H1 (cell line): Measurements from ENCODE around the gene ZBTB44. TPM values are rescaled to one million over a fixed set of nuclear protein-coding genes. Genes with fewer than 3 reads are reported as not detected.

ENCODE experiments used
- CTCF ChIA-PET: fragments of 300-600 bp; sonication (Branson Sonifier 250); formaldehyde crosslinking; loops from one replicate; lab custom pipeline; 2021; ENCODE audit not compliant: partially characterized antibody; lab: Charles Lee
- POLR2A ChIA-PET: fragments of 300-600 bp; sonication (Branson Sonifier 250); formaldehyde crosslinking; loops from one replicate; lab custom pipeline; 2021; ENCODE audit warnings: inconsistent platforms; ENCODE audit not compliant: partially characterized antibody; lab: Charles Lee
- DNase-seq, 2 experiments: peaks; one replicate each; pipeline versions ENCODE4 v3.0.0 to v3.0.0-alpha.2; 2010 to 2022; ENCODE audit warnings: low spot score in 2 of 2, low read depth in 1 of 2, mixed read lengths in 1 of 2
- FAIRE-seq: peaks from 2 replicates; lab custom pipeline; 2011; peaks lifted over from hg19 to GRCh38; lab: Jason Lieb, UNC
- H2AFZ ChIP-seq: 2 replicates; pipeline ENCODE4 v1.8.1; 2012; ENCODE audit warnings: low read length, inconsistent platforms
- H2AK5ac ChIP-seq: 2 replicates; pipeline ENCODE4 v1.6.1; 2013; ENCODE audit warnings: low read depth, low read length
- H2BK120ac ChIP-seq: replicated peaks from 2 replicates; pipeline ENCODE3; 2013; ENCODE audit warnings: low read depth, low read length, inconsistent platforms
- H2BK12ac ChIP-seq: 2 replicates; pipeline ENCODE4 v1.6.1; 2013; ENCODE audit warnings: low read depth, low read length
- H2BK15ac ChIP-seq: 2 replicates; pipeline ENCODE4 v1.6.1; 2013; ENCODE audit warnings: low read length
- H2BK20ac ChIP-seq: 2 replicates; pipeline ENCODE4 v1.6.1; 2013; ENCODE audit warnings: low read length
- H2BK5ac ChIP-seq: 2 replicates; pipeline ENCODE4 v1.6.1; 2013; ENCODE audit warnings: low read depth, low read length
- H3K14ac ChIP-seq: 2 replicates; pipeline ENCODE4 v1.6.1; 2013; ENCODE audit warnings: inconsistent platforms; ENCODE audit not compliant: insufficient read length
- H3K18ac ChIP-seq: 2 replicates; pipeline ENCODE4 v1.6.1; 2013; ENCODE audit warnings: low read length; ENCODE audit errors: extremely low read depth
- H3K23ac ChIP-seq: 2 replicates; pipeline ENCODE4 v1.6.1; 2013; ENCODE audit warnings: inconsistent platforms; ENCODE audit not compliant: insufficient read length
- H3K23me2 ChIP-seq: 2 replicates; pipeline ENCODE4 v1.6.1; 2013; ENCODE audit warnings: low read depth, low read length
- H3K27ac ChIP-seq: 2 replicates; pipeline ENCODE4 v1.6.1; 2011; ENCODE audit warnings: low read depth, low read length, inconsistent platforms
- H3K27me3 ChIP-seq, 4 experiments: replicated peaks in 1 of 4; 1 replicate in 1 of 4; 2 replicates in 3 of 4; pipeline versions ENCODE4 v1.6.1 to v1.8.1; 2011 to 2013; ENCODE audit warnings: low read length in 3 of 4, mild to moderate bottlenecking in 3 of 4, inconsistent platforms in 2 of 4, mixed read lengths in 2 of 4, moderate library complexity in 1 of 4; ENCODE audit not compliant: control insufficient read depth in 3 of 4, insufficient read depth in 3 of 4; ENCODE audit errors: extremely low read depth in 1 of 4
- H3K36me3 ChIP-seq, 4 experiments: 2 replicates each; pipeline versions ENCODE4 v1.6.1 to v1.8.1; 2011 to 2013; ENCODE audit warnings: mild to moderate bottlenecking in 4 of 4, low read length in 3 of 4, moderate library complexity in 2 of 4, control low read depth in 1 of 4, inconsistent platforms in 1 of 4; ENCODE audit not compliant: insufficient read depth in 4 of 4, control insufficient read depth in 2 of 4
- H3K4ac ChIP-seq: replicated peaks from 2 replicates; pipeline ENCODE3; 2013; ENCODE audit warnings: low read length, low read depth, mixed read lengths, inconsistent platforms; ENCODE audit not compliant: insufficient read length
- H3K4me1 ChIP-seq, 4 experiments: replicated peaks in 1 of 4; 1 replicate in 1 of 4; 2 replicates in 3 of 4; pipeline versions ENCODE4 v1.6.1 to v1.8.1; 2011 to 2013; ENCODE audit warnings: low read length in 3 of 4, inconsistent platforms in 2 of 4, mixed read lengths in 1 of 4; ENCODE audit not compliant: insufficient read depth in 4 of 4, control insufficient read depth in 3 of 4
- H3K4me2 ChIP-seq, 2 experiments: 2 replicates each; pipeline versions ENCODE4 v1.6.1 to v1.8.1; 2011 to 2013; ENCODE audit warnings: low read depth in 2 of 2, low read length in 2 of 2, control low read depth in 1 of 2, inconsistent platforms in 1 of 2, mild to moderate bottlenecking in 1 of 2; ENCODE audit not compliant: insufficient read depth in 1 of 2
- H3K4me3 ChIP-seq, 4 experiments: fragments of 200-600, 300-600 bp in 1 of 4; sonication (generic), shearing (Covaris generic), sonication (Bioruptor Twin) in 1 of 4; 2 replicates each; pipeline versions ENCODE4 v1.5.1 to v1.8.1; 2011 to 2016; ENCODE audit warnings: low read length in 4 of 4, low read depth in 3 of 4, control low read depth in 2 of 4, inconsistent platforms in 2 of 4, mild to moderate bottlenecking in 2 of 4, mixed read lengths in 1 of 4, moderate library complexity in 1 of 4; ENCODE audit not compliant: insufficient read depth in 2 of 4; ENCODE audit errors: extremely low read depth in 1 of 4
- H3K56ac ChIP-seq: replicated peaks from 2 replicates; pipeline ENCODE3; 2013; ENCODE audit warnings: low read depth, mild to moderate bottlenecking, mixed read lengths, low read length, inconsistent platforms; ENCODE audit not compliant: insufficient read length
- H3K79me1 ChIP-seq: 2 replicates; pipeline ENCODE4 v1.6.1; 2013; ENCODE audit warnings: low read depth, low read length, control low read depth
- H3K79me2 ChIP-seq, 2 experiments: 2 replicates each; pipeline versions ENCODE4 v1.6.1 to v1.8.1; 2012 to 2013; ENCODE audit warnings: low read length in 2 of 2, mild to moderate bottlenecking in 2 of 2, inconsistent platforms in 1 of 2; ENCODE audit not compliant: insufficient read depth in 2 of 2, control insufficient read depth in 1 of 2
- H3K9ac ChIP-seq, 4 experiments: replicated peaks in 1 of 4; 1 replicate in 1 of 4; 2 replicates in 3 of 4; pipeline versions ENCODE4 v1.6.1 to v1.8.1; 2011 to 2013; ENCODE audit warnings: low read depth in 3 of 4, low read length in 3 of 4, control low read depth in 2 of 4, mild to moderate bottlenecking in 2 of 4, moderate library complexity in 2 of 4, inconsistent platforms in 1 of 4; ENCODE audit errors: extremely low read depth in 1 of 4
- H3K9me3 ChIP-seq, 2 experiments: 2 replicates each; pipeline versions ENCODE4 v1.6.1 to v1.8.1; 2012 to 2013; ENCODE audit warnings: mild to moderate bottlenecking in 2 of 2, moderate library complexity in 2 of 2, control low read depth in 1 of 2, inconsistent platforms in 1 of 2, low read depth in 1 of 2, low read length in 1 of 2, mixed read lengths in 1 of 2; ENCODE audit not compliant: insufficient read depth in 2 of 2
- H4K20me1 ChIP-seq, 2 experiments: replicated peaks in 1 of 2; 2 replicates each; pipeline versions ENCODE3 to v1.8.1; 2011 to 2013; ENCODE audit warnings: inconsistent platforms in 2 of 2, low read length in 2 of 2, mild to moderate bottlenecking in 1 of 2; ENCODE audit not compliant: insufficient read depth in 2 of 2, control insufficient read depth in 1 of 2
- H4K5ac ChIP-seq: 2 replicates; pipeline ENCODE4 v1.6.1; 2013; ENCODE audit warnings: low read length, low read depth, mixed read lengths, inconsistent platforms; ENCODE audit not compliant: insufficient read length
- H4K8ac ChIP-seq: 2 replicates; pipeline ENCODE4 v1.8.0; 2013; ENCODE audit warnings: mild to moderate bottlenecking, moderate library complexity, low read length, inconsistent platforms; ENCODE audit not compliant: insufficient read depth; ENCODE audit errors: extremely low read depth
- H4K91ac ChIP-seq: replicated peaks from 2 replicates; pipeline ENCODE3; 2013; ENCODE audit warnings: low read length, mixed read lengths, inconsistent platforms; ENCODE audit not compliant: insufficient read length
- ASH2L ChIP-seq: fragments of 200-600, 300-600 bp; sonication (generic); IDR thresholded peaks from one replicate; pipeline ENCODE4 v1.7.1; 2017; ENCODE audit warnings: low read length
- BRCA1 ChIP-seq: IDR thresholded peaks from 2 replicates; pipeline ENCODE4 v1.6.1; 2012; ENCODE audit warnings: low read depth, low read length, improper control_type of control experiment
- CHD1 ChIP-seq: IDR thresholded peaks from 2 replicates; pipeline ENCODE4 v1.6.1; 2012; ENCODE audit warnings: low read depth, low read length, improper control_type of control experiment
- E2F6 ChIP-seq: IDR thresholded peaks from 2 replicates; pipeline ENCODE4 v1.6.1; 2012; ENCODE audit warnings: inconsistent platforms
- EGR1 ChIP-seq: IDR thresholded peaks from 2 replicates; pipeline ENCODE4 v1.6.1; 2011; ENCODE audit warnings: low read depth, low read length, borderline replicate concordance
- EP300 ChIP-seq, 2 experiments: IDR thresholded peaks; 1 replicate in 1 of 2; 2 replicates in 1 of 2; pipeline ENCODE4 v1.6.1; 2011 to 2012; ENCODE audit warnings: low read depth in 2 of 2, low read length in 2 of 2, mild to moderate bottlenecking in 2 of 2, borderline replicate concordance in 1 of 2, inconsistent platforms in 1 of 2, moderate library complexity in 1 of 2
- HDAC6 ChIP-seq: IDR thresholded peaks from one replicate; pipeline ENCODE4 v1.7.1; 2012; ENCODE audit warnings: low read depth, mild to moderate bottlenecking, inconsistent platforms, low read length, moderate library complexity
- KDM1A ChIP-seq: fragments of 200-600, 300-600 bp; sonication (generic); IDR thresholded peaks from 2 replicates; pipeline ENCODE4 v1.7.1; 2016; ENCODE audit warnings: mild to moderate bottlenecking, low read length, borderline replicate concordance
- KDM4A ChIP-seq: IDR thresholded peaks from one replicate; pipeline ENCODE4 v1.7.1; 2012; ENCODE audit warnings: low read depth, mild to moderate bottlenecking, moderate library complexity, low read length, inconsistent platforms; ENCODE audit not compliant: severe bottlenecking
- POU5F1 ChIP-seq: IDR thresholded peaks from 2 replicates; pipeline ENCODE4 v1.6.1; 2011; ENCODE audit warnings: low read depth, mild to moderate bottlenecking, low read length, moderate library complexity
- SIRT6 ChIP-seq: IDR thresholded peaks from one replicate; pipeline ENCODE4 v1.7.1; 2012; ENCODE audit warnings: low read length, inconsistent platforms
- SP2 ChIP-seq: IDR thresholded peaks from 2 replicates; pipeline ENCODE4 v1.6.1; 2012; ENCODE audit warnings: mild to moderate bottlenecking, low read length, inconsistent platforms
- SRF ChIP-seq: IDR thresholded peaks from 2 replicates; pipeline ENCODE4 v1.6.1; 2011; ENCODE audit warnings: mild to moderate bottlenecking, low read depth, low read length, moderate library complexity
- TBP ChIP-seq: IDR thresholded peaks from 2 replicates; pipeline ENCODE4 v1.6.1; 2011; ENCODE audit warnings: low read depth, low read length, improper control_type of control experiment
- TEAD4 ChIP-seq: IDR thresholded peaks from 2 replicates; pipeline ENCODE4 v1.6.1; 2012; ENCODE audit warnings: low read depth, low read length, inconsistent platforms, mixed read lengths
- WGBS, 2 experiments: shearing (Covaris generic) in 1 of 2; methylation state at CpG; one replicate each; pipeline versions ENCODE4 v1.1.6 to v1.1.7; 2013 to 2015; ENCODE audit warnings: low lambda C conversion rate in 2 of 2, mixed read lengths in 2 of 2, inconsistent platforms in 1 of 2, low coverage in 1 of 2, missing lambda C conversion rate in 1 of 2; ENCODE audit not compliant: insufficient replicate concordance in 2 of 2, insufficient coverage in 1 of 2, insufficient read length in 1 of 2; ENCODE audit errors: extremely low coverage in 1 of 2, missing lambda C conversion rate in 1 of 2; 5-methylcytosine and 5-hydroxymethylcytosine counted together
- polyA plus RNA-seq, 7 experiments: library from polyadenylated mRNA; depleted of rRNA in 3 of 7; stranded (reverse) in 5 of 7; unstranded in 2 of 7; fragments of >200 nt in 5 of 7; fragments of 200-250 nt in 2 of 7; gene quantifications; 1 replicate in 5 of 7; 2 replicates in 1 of 7; 4 replicates in 1 of 7; pipeline versions ENCODE4 v1.2.1 to v1.2.3, GENCODE V29; 2011 to 2013; ENCODE audit warnings: missing spikeins in 2 of 7, mixed read lengths in 2 of 7
- total RNA-seq: library from RNA; stranded (reverse); fragmentation: NEBNext Ultra II Directional; extraction: Animal tissue kit (Norgen Biotek cat#: 25700); gene quantifications from 2 replicates; pipeline ENCODE4 v1.2.1, GENCODE V29; 2021

The ZBTB44 gene
- total and polyA plus RNA-seq, 2 of the 8 experiments (the other 6 are each of a cell fraction or from before 2014, with no cell fraction given), result 37.2 to 158 TPM

- H3K79me1 ChIP-seq, result peaks cover 3% of the 10 kb centered on the region; the same call in 1 of the 2 replicates
- H3K14ac ChIP-seq, result no peak overlapping the region
- H2AK5ac ChIP-seq, result no peak overlapping the region
- FAIRE-seq (no peak), DNase-seq (no peak)
- H3K79me2 ChIP-seq, result peaks cover 6 to 99% of the 10 kb centered on the region in 2 experiments; a peak in 3 of 4 replicates
- no peak overlapping the region for H3K4ac ChIP-seq
- H3K9ac ChIP-seq, result no peak overlapping the region
- H2BK120ac ChIP-seq, result no peak overlapping the region
- H2BK15ac ChIP-seq, result no peak overlapping the region
- POLR2A ChIA-PET, result interaction anchor here (0.9 to 1.3 kb wide), 3 partner anchors 16 to 125 kb away, joined by 3 read pairs; no protein-coding TSS in a partner anchor
- no peak overlapping the region for H4K91ac ChIP-seq
- H3K4me1 ChIP-seq, result peaks cover 0 to 11% (median 3%) of the 10 kb centered on the region in 4 experiments; a peak in 5 of 7 replicates
- H4K8ac ChIP-seq, result no peak overlapping the region
- H3K18ac ChIP-seq, result no peak overlapping the region
- peaks cover 1 to 3% of the 10 kb centered on the region in 2 experiments for H4K20me1 ChIP-seq
- CTCF ChIA-PET, result interaction anchor here (0.6 to 1.6 kb wide), 2 partner anchors 29 to 130 kb away, joined by 4 to 5 read pairs; no protein-coding TSS in a partner anchor
- no peaks in the 10 kb centered on the region for H3K23me2 ChIP-seq
- H2AFZ ChIP-seq, result no peak overlapping the region
- H3K36me3 ChIP-seq, result no peaks in the 10 kb centered on the region; a peak in 3 of 8 replicates
- H3K27me3 ChIP-seq, result no peaks in the 10 kb centered on the region
- no peaks in the 10 kb centered on the region for H3K9me3 ChIP-seq
- no peak overlapping the region for H2BK12ac ChIP-seq
- 85% methylated on average over 5 of the region's 5 CpGs; no CpG with 5 or more reads in 1 of the 2 experiments for WGBS, 2 experiments
- H4K5ac ChIP-seq, result no peak overlapping the region
- H2BK5ac ChIP-seq, result no peak overlapping the region
- H3K23ac ChIP-seq, result no peak overlapping the region
- H3K4me3 ChIP-seq, result no peak overlapping the region
- no peak overlapping the region for H3K56ac ChIP-seq
- no peak overlapping the region for H3K27ac ChIP-seq
- H2BK20ac ChIP-seq, result no peak overlapping the region
- H3K4me2 ChIP-seq, result no peak overlapping the region
- TF ChIP-seq BRCA1, result no peak
- TF ChIP-seq KDM4A, result no peak
- TF ChIP-seq SIRT6, result no peak
- TF ChIP-seq HDAC6, result no peak
- TF ChIP-seq SP2, result no peak
- TF ChIP-seq EP300 (IDR thresholded peaks at IDR 0.05; ENCODE audit: borderline replicate concordance in 1 of 2, low read depth in 2 of 2, low read length in 2 of 2), result no peak
- TF ChIP-seq TBP, result no peak
- no peak for TF ChIP-seq E2F6
- TF ChIP-seq EGR1, result no peak
- no peak for TF ChIP-seq TEAD4
- TF ChIP-seq POU5F1, result no peak
- no peak for TF ChIP-seq KDM1A
- no peak for TF ChIP-seq SRF
- TF ChIP-seq ASH2L, result no peak
- no peak for TF ChIP-seq CHD1
These were observed 13.7 kb downstream of the ZBTB44 start for GRCh38 chr11:130301002-130301401.
